Embryonic facial prominence (tissue), 1 donor: ENCODE data around the gene RETN.

Experiments
- DNase-seq: peaks from one replicate; pipeline ENCODE4 v3.0.0-alpha.2; 2016; ENCODE audit errors: extremely low spot score

RETN gene, protein sequence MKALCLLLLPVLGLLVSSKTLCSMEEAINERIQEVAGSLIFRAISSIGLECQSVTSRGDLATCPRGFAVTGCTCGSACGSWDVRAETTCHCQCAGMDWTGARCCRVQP

DNA sequence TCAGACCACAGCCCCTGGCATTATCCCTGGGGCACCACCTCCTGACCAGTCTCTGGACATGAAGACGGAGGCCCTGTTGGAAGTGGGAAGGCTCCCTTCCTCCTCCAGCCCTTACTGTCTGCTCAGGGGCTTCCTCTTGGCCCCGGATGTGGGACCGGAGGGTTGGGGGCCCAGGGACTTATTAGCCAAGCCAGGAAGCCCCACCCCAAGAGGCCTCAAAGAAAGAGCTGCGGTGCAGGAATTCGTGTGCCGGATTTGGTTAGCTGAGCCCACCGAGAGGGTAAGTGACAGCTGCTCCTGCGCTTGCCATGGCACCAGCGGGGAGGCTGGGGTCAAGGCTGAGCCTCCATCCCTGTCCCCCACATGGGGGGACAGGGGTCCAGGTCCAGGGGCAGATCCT is at the start of gene RETN:
TSS of gene RETN (plus strand) at position 208 of the 400 bp plus-strand sequence. CDS start 278 bp downstream, outside the sequence.
- DNase-seq = no peak

DNA sequence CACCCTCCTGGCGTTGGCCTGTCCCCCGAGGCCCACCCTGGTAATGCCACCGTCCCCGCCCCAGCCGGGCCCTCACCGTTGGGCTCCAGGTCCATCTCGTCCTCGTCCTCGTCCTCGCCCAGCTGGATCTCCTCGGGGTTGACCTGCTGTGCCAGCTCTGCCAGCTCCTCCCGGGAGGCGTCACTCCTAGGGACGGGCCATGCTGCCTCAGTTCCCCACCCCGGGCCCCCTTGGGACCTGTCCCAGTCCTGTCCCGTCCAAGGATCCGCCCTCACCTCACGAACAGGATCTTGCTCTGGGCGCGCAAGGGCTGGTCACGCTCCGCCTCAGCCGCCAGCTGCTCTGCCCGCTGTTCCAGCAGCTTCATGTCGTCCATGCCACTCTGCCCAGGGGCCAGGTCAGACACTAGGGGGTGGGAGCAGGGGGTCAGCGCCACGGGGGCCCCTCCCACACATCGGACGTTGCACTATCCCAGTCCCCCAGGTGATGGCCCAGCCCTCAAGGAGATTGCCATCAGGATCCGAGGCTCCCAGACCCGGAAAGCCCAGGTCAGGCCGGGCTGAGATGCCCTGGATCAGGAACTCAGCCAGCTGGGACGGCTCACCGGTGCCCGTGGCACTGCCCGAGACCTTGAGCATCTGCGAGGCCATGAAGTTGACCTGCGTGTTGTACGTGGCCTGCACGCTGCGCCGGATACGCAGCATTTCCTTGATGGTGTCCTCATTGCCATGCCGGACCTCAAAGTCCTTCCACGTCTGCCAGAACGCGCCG is 49.0 kb upstream of the RETN start:
- DNase-seq = no peak

DNA sequence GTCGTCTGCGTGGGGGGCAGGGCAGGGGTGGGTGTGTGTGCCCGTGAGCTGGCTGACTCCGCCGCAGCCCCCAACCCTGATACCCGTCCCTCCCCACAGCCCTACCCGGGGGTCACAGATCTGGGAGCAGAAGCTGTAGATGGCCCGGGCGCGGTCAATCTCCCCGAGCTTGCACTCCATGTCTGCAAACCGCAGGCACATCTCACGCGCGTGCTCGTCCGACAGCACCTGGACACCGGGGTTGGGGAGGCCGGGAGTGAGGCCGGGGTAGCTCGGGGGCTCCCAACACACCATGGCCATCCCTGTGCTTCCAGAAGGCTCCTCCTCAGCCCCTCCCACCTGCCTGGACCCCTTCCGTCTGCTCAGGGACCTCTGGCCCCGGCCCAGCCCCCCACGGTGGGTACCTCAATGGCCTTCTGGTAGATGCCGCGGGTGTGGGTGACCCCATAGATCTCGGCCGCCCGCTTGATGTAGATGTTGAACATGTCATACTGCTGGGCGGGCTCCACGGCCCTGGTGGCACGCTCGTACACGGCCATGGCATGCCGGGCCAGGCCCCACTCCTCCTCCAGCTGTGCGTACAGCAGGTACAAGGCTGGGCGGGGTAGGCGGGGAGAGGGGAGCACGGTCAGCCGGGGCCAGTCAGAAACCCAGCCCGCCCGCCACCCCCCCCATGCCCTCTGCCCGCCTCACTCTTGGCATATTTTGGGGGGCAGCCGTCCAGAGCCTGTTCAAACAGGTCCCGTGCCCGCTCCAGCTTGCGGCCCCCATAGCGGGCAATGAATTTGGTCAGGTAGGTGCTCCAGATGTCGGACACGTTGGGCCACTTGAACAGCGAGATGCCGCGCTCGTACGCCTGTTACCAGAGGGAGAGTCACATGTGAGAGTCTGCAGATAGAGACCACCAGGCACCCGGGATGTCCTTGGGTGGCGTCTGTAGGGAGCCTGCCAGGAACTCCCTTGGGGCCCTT is 48.1 kb upstream of the RETN start:
- DNase-seq = no peak

DNA sequence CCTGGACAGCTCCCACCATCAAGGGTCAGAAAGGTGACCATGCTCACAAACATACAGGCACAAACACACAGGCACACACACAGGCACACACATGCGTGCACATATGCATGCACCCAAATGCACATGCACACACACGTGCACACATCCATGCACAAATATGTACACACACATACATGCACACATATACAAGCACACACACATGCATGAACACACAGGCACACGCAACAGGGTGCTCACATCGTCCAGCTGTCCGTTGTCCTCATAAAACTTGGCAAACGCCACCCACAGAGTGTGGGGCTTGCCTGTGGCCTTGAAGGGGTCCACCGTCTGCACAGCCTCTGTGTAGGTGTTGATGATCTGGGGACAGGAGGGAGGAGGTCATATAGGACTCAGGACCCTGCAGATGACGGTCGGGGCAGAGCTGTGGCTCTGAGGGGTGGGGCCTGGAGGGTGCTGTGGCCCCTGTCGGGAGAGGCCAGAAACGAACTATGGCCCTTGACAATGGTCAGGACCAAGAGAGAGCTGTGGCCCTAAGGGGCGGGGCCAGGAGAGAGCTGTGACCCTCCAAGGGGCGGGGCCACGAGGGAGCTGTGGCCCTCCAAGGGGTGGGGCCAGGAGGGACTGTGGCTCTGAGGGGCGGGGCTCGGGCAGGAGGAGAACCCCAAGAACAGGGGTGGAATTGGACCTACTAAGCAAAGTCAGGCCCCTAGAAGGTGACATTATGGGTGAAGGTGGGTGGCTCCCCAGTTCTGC is 45.7 kb upstream of the RETN start:
- no peak for DNase-seq

DNA sequence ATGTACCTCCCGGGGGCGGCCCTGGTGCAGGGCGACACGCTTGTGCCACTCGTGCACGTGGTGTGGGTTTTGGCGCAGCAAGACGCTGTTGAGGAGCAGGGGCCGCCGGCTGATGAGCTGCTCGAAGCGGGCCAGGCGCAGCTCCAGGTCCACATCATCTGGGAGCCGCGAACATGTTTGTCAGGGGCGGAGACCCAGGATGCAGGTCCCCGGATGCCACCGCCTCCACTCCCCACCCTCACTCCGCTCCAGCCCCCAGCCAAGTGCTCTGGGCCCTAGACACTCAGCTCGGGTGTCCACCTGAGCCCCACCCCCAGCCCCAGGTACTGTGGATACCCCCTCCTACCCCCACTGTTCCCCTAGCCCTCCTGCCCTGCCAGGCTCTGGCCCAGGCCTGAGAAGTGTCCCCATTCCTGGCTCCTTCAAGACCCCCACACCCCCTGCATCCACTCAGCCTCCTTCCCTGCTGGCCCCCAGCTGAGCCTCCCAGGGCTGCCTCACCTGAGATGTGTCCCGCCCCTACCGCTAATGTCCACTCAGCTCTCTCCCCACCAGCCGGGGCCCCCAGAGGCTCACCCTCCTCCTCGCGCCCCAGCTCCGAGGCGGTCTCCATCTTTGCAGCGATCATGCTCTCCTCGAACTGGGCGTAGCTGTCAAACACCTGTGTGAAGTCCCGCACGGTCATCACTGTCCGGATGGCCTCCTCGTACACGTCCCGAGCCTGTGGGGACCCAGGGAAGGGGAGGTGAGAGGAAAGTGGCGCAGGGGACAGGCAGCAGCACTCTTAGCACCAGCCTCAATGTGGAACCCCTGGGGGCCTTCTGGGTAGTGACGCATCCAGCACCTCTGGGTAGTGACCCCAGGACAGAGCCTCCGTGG is 44.9 kb upstream of the RETN start:
- no peak for DNase-seq

DNA sequence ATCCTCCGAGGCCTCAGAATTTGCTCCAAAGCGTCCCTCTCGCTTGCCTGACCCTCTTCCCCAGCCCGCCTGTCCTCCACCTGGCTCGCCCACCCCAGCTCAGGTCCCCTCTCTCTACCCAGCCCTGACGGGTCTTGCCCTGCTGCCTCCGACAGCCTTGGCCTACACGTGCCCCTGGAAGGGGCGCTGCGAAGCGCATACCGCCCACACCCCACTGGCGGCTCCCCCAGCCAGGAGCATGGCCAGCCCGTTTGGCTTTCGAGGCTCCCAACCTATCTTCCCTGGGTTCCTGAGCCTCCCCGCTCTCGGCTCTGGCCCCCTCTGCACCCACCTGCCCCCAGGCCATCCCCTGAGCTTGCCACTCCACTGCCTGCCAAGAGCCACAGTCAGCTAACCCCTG is 44.0 kb upstream of the RETN start:
- no peak for DNase-seq

DNA sequence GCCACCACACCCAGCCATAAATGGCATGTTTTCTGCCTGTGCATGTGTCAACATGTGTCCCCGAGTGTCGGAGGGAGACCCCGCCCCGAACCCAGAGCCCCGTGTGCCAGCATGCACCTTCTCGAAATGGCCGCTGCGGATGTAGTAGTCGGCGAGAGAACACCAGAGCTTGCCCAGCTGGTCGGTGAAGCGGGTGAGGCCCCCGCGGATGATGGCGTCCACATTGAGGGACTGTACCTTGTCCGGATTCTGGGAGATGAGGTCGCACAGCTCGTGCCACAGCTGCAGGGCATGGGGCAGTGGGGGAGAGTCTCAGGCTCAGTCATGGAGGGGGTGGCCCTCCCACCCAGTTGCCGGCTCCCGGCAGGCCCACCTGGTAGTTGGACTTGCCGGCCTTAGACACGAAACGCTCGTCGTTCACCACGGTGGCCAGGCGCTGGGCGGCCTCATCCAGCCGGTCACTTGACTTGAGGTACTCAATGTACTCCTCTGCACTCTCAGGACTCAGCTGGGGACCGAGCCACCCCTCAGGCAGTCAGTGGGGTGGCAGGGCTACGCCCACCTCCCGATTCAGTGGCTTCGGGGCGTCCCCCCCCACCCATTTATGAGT is 43.0 kb upstream of the RETN start:
- DNase-seq = no peak

DNA sequence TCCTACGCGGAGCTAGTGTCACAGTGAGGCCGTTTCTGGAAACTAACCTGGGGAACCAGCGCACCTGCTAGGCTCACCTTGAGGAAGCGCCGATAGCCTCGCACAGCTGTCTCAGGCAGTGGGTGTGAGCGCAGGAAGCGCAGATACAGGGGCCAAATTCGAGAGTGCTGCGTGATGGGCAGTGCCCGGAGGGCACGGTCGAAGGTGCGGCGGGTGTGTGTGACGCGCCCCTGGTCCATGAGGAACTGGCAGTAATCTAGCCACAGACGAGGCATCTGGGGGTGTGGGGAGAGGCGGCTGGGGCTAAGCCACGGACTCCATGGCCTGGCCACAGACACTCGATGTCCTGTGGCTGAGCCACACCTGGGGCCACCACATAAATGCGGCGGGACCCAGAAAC is 41.7 kb upstream of the RETN start:
- no peak for DNase-seq

DNA sequence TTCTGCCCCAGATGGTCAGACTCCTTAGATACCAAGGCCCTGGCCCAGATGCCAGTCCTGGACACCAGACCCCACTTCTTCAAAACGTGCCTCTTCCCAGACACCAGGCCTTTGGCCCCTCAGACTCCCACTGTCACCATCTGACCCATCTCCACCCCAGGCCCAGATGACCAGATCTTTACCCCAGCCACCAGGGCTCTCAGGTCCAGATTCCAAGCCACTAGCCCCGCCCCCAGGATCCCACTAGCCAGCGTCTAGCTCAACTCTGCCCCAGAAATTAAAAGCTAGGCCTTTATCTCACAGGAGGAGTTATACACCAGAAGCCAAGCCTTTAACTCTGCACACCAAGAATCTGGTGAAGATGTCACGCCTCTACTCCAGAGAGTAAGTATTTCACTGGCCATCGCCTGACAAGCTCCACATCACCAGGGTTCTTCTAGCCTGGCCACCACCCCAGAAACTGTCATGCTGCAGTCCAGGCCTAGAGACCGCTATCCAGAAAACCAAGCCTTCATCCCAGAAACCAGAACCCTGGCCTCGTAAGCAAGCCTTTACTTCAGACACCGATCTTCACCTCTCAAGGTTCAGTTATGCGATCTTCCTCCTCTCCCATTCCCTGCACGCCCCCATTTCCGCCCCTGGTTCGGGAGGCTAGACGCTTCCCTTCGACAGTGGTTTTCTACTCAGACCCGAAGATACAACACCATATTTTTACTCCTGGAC is 40.1 kb upstream of the RETN start:
- DNase-seq = no peak

DNA sequence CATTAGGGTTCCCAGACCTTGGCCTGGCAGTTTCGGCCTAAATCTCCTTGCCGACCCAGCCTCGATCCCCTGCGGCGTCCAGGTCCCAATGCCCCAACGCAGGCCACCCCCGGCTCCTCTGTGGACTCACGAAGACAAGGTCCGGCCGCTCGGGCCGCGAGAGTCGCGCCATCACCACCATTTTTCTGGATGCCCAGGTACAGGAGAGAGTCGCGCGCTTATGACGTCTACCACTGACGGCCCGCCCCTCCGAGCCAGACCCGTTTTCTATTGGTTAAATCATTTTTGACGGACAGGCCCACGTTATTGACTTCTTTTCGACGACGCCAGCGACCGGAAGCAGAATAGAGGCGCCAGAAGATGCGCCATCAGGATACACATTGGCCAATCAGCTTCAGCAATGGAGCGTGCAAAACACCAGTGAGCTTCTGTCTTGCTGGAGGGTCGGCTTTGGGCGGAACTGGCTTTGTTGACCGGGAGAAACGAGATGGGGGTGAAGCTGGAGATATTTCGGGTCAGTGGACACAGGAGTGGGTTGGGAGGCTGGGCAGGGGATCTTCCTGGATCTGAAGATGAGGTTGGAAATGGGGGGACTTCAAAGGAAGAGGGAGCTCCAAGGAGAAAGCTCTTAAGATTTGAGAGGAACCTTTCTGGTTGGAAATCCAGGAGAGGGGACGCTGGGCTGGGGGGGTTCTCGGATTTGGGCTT is 39.3 kb upstream of the RETN start, which contains the start of the genes PET100 and XAB2:
TSS of gene PET100 (plus strand) at position 447 of the 708 bp plus-strand sequence. CDS start at position 488, 41 bp downstream.
TSS of gene XAB2 (minus strand) at position 199 of the 708 bp plus-strand sequence. CDS start at position 181, 18 bp downstream.
- peak; percentile 99 for DNase-seq

DNA sequence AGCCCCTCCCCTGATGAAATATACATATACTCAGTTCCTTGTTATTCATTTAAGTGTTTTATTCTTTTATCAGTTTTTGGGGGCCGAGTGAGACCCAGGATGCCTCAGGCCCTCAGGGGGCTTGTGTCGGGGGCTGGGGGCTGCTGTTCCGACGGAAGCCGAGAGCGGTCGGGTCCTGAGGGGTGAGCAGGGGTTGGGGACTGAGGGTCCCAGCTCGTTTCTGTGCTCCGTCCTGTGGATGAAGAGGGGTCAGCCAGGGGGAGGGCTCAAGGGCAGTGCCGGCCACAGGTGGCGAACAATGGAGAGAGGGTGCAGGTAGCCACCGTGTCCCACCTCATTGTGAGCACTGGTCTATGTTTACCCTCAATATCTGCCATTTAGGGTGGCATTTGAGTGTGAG is 37.3 kb upstream of the RETN start:
- DNase-seq = no peak

DNA sequence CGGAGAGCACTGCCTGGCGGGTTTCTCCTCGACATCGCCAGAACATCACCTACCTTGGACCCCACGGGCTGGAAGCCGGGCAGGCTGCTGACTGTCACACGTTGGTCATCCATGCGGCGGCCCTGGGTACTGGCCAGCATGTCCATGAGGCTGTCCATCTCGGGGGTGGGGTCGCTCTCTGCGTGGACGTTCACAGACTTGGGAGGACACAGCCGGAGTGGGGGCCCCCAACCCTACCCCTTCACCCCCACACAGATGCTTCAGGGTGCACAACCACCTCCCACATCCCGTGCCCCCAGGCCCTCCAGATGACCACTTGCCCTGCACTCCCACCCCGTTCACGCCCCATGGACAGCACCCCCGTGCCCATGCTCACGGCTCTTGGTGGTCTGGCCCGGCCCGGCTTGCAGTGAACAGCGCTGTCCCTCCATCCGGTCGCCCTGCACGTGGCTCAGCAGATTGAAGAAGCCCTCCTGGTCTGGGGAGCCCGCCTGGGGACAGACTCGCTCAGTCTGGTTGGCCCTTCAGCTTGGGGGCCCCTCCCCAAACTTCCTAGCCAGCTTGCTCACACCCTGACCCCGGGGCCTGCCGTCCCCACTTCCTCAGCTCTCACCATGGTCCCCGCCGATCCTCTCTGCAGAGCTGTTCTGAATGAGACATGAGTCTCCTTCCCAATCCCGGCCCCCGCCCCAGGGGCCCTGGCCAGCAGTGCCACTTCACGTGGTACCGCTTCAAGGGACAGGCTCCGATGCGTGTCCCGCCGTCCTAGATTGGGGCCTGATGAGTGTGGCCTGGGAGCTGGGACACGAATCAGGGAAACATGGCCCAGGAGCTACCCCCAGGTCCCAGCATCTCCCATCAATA is 36.3 kb upstream of the RETN start:
- no peak for DNase-seq

DNA sequence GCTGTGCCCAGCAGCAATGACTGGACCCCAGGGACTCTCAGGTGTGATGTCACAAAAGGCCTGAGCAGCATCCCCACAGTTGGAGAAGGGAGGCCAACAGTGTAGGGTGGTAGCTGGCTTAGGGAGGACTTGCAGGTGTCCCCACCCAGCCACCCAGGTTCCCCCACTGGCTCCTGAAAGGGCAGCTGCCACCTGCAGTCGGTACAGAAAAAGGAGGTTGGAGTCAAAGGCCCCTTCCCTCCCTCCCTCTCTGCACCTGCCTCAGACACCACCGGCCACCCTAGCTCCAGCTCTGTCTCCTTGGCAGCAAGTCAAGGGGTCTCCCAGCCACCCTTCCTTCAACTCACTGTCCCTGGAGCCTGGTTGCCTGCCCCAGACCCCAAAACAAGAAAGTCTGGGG is 35.2 kb upstream of the RETN start, which contains the start of gene PCP2:
TSS of gene PCP2 (minus strand) at position 22 of the 400 bp plus-strand sequence. CDS start 262 bp downstream, outside the sequence.
- DNase-seq = no peak

DNA sequence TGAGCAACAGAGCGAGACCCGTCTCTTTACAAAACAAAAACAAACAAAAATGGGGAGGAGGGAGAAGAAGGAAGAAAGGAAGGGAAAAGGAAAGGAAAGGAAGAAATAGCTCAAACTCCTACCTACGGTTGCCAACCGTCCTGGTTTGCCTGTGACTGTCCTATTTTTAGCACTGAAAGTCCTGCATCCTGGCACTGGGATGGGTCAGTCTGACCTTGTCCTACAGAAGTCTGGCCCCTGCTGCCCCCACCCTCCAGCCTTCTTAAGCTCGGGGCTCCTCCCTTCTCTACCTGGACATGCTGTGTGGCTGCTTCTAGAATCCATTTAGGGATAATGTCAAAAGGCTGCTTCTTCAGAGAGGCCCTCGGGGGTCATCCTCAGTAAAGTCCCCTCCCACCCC is 33.2 kb upstream of the RETN start:
- no peak for DNase-seq

DNA sequence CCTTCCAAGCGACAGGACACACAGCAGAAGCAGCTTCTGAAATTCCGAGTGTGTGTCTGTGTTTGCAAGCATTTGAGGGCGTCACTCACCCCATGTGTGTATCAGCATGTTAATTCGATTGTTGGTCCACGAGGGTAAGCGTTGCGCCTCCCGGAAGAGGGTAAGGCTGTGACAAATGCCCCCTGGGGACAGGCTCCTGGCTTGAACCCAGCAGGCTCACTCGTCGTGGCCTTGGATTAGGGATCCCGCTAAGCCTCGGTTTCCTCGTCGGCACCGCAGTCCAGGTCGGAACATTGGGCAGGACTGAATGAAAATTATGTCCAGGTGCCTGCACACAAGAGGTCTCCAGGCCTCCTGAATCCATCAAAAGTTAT is 32.5 kb upstream of the RETN start:
- no peak for DNase-seq

DNA sequence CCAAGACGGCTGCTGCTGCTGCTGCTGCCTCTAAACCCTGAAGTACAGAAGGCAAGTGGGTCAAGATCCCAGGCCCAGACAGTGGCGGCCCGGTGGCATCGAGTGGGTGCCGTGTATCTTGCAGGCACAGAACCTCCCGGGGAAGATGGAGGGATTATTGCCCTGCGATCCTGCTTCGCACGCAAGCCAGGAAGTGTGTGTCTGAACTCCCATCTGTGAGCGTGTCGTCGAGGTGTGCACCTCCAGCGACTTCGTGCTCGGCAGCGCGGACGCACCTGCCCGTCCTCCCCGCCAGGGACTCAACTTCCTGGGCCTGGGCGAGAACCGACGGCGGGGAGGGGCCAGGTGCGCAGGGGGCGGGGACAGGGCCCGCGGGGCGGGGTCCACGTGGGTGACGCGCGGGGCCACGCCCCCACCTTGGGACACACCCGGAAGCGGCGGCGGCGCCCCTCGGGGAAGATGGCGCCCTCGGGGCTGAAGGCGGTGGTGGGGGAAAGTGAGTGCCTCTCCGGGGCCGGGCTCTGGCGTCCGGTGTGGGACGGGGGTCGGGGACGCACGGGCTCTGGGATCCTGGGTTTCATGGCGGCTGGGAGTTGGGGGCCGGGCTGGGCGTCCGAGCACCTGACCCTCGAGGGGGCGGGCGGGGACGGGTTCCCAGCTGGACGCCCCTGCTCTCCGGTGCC is 32.0 kb upstream of the RETN start, which contains the start of gene STXBP2:
TSS of gene STXBP2 (plus strand) at position 420 of the 683 bp plus-strand sequence. CDS start at position 460, 40 bp downstream.
- DNase-seq = no peak
